Measurements from ENCODE around the gene GTF2H4.
A peak's percentile ranks its signal among the peaks of the same experiment; 100 is the strongest.

Gene GTF2H4

DNA sequence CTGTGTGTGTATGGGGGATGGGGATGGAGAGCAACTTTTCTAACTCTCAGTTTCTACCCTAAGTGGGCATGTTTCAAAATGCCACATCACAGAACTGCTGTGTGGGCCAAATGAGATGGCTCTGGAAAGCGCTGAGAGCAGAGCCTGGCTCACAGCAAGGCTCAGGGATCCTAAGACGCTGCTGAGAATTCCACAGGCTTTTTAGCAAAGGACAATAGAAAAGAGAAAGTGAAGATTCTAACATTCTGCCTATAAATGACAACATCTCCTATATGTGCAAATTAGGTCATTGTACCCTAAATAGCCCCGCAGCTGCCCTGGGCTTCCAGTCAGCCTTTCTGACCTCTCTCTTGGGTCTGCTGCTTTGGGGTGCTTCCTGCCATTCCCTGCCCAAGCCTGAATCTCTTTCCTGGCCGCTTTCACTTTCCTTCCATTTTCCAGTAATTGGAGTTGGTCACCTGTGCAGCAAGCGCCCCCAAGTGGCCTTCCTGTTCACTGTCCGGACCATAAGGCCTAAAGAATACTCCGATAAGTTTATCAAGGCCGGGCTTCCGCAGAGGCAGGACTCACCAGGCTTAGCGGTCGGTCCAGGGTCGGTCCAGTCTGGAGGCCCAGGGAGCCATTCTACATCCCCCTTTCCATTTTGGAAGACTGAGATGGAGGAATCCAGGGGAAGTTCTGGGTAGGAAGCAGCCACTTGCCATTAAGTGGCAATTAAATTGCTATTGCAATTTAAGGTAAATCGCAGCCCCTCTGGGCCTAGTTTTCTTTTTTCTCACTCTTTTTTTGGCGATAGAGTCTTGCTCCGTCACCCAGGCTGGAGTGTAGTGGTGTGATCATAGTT, 30.4 kb upstream of the GTF2H4 start:
- peak overlapping the region; percentile 1; the same call in 1 of the 2 replicates for H3K4me3 ChIP-seq (ENCODE audit: low read length)
- TF ChIP-seq ZNF274 (IDR thresholded peaks at IDR 0.05; ENCODE audit: low read depth, low read length) = no peak

DNA sequence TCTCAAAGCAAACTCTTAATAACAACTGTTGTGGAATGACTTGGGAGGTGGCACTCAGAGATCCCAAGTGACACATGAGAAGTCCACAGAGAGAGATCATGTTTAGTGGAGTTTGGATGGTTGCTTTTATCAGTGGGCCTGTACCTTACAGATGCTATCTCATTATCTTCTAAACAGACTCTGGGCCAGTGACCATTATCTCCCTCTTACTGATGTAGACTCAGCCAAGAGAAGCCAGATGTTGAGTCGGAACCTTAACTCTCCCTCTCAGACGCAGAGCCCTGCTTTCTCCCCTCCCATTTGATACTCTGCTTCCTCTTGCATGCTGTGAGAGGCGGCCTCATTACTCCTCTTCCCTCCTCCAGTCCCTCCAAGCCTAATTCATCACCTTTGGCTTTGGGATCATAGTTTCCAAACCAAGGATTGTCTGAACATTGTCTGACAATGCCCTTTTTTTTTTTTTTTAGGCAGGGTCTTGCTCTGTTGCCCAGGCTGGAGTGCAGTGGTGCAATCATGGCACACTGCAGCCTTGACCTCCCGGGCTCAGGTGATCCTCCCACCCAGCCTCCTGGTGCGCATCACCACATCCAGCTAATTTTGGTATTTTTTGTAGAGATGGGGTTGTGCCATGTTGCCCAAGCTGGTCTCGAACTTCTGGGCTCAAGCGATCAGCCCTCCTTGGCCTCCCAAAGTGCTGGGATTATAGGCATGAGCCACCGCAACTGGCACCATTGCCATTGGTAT, 28.2 kb upstream of the GTF2H4 start:
- no peak for TF ChIP-seq ZNF274 (IDR thresholded peaks at IDR 0.05; ENCODE audit: low read depth, low read length)
- H3K4me3 ChIP-seq (ENCODE audit: low read length) = no peak overlapping the region

DNA sequence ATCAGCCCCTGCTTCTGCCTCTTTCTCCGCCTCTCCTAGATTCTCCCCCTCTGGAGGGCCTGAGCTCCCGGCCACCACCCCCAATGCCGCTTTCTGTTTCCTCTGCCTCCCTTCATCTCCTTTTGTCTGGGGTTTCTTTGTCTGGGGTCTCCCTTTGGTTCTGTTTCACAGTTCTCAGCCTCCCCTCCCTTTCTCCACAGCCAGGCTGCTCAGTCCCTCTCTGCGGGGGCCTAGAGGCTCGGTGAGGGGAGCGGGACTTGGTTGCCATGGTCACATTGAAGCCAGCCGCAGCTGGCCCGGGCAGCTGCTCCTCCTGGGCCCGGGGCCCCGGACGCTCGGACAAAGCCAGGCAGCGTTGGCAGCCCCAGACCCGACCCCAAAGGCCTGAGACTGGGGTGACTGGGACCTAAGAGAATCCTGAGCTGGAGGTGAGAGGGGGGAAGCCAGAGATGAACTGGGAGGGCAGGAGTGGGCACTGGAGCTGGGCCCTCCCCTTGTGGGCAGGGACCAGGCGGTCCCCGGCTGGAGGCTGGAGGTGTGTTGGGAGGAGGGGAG, 27.2 kb upstream of the GTF2H4 start:
- no peak for TF ChIP-seq ZNF274 (IDR thresholded peaks at IDR 0.05; ENCODE audit: low read depth, low read length)

DNA sequence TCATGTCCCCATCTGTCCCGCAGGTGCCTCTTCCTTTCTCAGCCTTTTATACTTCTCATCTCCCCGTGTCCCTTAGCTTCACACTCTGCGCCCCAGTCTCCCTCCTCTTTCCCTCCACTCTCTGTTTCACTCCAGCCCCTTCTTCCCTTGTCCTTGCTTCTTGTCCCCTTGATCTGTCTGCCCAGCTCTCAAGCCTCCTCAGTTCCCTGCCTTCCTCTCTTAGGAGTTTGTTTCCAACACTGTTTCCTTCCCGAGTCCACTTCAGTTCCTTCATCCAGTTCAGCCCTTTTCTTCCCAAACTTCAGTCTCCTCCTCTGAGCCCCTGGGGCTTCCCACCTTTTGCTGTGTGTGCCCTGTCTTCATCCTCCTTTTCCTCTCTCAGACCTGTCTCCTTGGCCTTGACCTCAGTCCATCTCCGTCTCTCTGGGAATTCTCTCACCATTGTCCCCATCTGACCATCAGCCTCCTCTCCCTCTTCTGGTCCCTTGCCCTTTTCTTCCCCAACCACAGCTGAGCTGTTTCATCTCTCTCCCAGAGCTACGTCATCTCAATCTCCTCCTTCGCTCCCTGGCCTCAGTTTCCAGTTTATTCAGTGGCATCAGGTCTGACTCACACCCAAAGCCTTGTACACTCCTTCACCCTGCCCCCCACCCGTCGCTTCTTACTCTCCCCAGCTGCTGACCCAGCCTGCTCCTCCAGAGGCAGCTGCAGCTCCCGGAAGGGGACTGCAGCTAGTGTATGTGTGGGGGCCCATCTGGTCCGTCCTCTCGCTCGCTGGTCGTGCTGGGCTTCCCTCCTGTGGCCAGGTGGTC, 26.4 kb upstream of the GTF2H4 start:
- H3K4me3 ChIP-seq (ENCODE audit: low read length) = no peak overlapping the region
- TF ChIP-seq ZNF274 (IDR thresholded peaks at IDR 0.05; ENCODE audit: low read depth, low read length) = no peak

More for the DNA sequence above, 27.2 kb upstream of the GTF2H4 start:
- H3K4me3 ChIP-seq (ENCODE audit: low read length) = no peak overlapping the region

DNA sequence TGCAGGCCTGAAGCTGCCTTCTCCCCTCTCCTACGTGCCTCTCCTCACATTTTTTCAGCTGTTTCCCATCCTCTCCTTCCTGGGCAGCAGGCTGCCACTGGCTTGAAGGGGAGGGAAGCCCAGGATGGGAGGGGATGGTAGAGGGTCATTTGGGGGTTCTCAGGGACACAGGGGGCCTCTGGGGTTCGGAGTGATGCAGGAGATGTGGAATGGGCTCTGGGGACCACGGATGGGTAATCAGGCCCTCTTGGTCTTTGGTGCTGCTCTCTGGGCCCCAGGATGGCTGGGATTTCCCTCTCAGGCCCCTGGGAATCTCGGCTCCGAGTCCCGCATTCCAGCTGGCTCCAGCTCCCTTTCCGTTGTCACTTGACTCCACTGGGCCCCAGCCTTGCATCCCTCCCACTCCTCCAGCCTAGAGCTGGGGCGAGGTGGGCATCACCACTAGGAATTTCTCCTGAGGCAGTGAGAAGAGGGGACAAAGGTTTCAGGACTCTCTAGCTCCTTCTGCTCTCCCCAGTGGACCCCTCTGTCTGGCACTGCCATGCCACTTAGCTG, 25.7 kb upstream of the GTF2H4 start:
- no peak for TF ChIP-seq ZNF274 (IDR thresholded peaks at IDR 0.05; ENCODE audit: low read depth, low read length)
- H3K4me3 ChIP-seq (ENCODE audit: low read length) = no peak overlapping the region

DNA sequence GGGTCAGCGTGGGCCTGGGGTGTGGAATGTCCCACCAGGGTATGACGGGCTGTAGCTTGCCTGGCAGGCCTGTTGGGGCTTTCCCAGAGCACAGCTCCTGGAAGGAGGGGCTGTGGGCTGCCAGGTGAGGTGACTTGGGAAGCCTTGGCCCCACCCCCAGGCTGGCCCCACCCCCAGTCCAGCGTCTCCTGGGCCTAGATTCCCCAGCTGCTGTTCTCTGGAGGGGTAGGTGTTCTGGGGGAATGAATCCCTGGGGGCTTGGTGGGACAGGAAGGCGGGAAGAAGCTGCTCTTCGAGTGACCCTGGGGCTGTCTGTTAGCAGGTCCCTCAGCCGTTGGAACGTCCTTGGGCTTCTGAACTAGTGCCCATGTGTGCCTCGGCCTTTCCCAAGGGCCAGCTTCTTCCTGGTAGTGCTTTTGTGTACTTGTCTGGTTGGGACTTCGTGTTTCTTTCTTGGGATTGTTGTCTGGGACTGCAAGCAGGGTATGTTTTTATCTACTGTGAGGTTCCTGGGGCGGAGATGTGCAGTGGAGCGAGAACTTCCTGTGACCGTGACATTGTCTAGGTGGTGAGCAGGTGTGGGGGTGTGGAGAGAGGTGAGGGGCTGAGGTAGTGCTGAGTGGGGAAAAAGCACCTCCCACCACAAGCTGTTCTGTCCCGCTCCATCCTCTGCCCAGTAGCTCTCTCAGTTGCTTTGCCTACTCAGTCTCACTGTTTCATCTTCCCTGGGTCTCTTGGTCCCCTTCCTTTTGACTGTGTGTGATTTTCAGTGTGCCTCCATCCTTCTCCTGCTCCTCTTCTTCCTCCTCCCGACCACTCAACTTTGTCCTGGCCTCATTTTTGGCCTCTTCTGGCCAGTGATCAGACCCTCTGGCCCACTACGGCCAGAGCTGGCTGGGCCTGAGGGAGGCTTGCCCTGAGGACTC, 25.0 kb upstream of the GTF2H4 start:
- no peak overlapping the region; the same call in 1 of the 2 replicates for H3K4me3 ChIP-seq (ENCODE audit: low read length)

DNA sequence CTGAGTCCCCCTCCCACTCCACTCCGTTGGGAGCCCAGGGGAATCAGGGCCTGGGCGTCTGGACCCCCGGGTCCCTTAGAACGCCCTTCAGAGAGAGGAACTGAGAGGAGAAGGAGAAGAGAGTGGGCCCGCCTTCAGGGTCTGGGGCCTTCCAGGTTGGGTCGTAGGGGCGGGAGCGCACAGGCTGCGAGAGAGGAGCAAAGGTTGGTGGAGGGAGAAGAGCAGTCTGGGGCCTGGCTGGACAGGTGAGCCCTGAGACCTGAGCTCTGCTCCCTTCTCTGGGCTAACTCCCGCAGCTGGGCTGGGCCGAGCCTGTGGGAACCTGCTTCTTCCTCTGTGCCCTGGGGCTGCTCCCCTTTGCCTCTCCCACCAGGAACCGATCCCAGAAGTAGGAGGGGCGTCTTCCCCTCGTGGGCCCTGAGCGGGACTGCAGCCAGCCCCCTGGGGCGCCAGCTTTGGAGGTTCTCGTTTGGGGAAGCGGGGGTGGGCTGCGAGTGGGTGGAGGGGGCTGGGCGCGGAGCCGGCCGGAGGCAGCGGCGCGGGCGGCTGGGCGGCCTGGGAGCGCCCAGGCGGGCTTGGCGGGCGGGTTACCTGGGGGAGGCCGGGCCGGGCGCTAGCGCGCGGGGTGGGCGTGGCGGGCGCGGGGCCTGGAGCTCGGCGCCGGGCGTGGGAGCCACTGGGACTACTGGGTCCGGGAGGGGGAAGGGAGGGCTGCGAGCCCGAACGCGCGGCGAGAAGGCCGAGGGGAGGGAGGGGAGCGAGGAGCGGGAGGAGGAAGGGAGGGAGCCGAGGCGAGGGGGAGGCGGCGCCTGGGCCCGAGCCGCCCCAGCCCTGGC, 24.1 kb upstream of the GTF2H4 start, which contains the start of gene DDR1:
Gene DDR1, plus strand, starts transcription at position 835 of the 836 bp plus-strand sequence. CDS start 4,211 bp downstream, outside the sequence.
- no peak for TF ChIP-seq ZNF274 (IDR thresholded peaks at IDR 0.05; ENCODE audit: low read depth, low read length)
- peak within 1 kb of the TSS; percentile 34; the same call in 1 of the 2 replicates for H3K4me3 ChIP-seq (ENCODE audit: low read length)

More for the DNA sequence above, 25.0 kb upstream of the GTF2H4 start:
- no peak for TF ChIP-seq ZNF274 (IDR thresholded peaks at IDR 0.05; ENCODE audit: low read depth, low read length)

DNA sequence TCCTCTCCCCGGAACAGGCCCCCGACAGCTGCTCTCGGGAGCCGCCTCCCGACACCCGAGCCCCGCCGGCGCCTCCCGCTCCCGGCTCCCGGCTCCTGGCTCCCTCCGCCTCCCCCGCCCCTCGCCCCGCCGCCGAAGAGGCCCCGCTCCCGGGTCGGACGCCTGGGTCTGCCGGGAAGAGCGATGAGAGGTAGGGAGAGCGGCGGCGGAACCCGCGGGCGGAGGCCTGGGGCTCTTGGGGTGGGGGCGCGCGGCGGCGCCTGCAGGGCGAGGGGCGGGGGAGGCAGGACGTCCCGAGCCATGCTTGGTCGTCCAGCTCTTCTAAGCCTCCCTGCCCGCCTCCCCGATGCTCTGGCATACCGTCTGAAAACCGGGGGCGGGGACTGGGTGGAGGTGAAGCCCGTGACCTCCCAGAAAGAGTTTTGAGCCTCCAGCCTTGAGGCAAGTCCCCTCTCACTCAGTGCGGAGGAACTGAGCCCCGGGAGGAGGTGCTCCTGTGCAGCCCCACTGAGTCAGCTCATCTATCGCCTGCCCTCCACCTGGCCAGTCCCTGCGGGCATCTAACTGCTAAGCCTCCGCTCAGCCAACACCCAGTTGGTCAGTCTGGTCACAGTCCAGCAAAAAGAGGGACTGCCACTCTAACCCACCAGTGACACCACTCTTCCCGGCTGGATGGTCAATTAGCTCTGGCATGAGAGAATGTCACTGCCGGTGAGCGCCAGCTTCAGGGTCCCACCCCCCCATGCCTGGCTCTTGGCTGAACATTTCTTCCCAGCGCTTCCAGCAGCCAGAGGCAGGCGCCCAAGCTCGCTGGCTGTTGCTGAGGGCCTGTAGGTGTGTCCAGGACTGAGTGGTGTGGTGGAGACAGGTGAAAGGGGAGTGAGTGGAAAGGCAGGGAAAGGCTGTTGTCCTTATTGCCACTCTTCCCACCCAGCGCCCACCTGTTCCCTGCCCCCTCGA, 23.2 kb upstream of the GTF2H4 start:
- no peak for TF ChIP-seq ZNF274 (IDR thresholded peaks at IDR 0.05; ENCODE audit: low read depth, low read length)

DNA sequence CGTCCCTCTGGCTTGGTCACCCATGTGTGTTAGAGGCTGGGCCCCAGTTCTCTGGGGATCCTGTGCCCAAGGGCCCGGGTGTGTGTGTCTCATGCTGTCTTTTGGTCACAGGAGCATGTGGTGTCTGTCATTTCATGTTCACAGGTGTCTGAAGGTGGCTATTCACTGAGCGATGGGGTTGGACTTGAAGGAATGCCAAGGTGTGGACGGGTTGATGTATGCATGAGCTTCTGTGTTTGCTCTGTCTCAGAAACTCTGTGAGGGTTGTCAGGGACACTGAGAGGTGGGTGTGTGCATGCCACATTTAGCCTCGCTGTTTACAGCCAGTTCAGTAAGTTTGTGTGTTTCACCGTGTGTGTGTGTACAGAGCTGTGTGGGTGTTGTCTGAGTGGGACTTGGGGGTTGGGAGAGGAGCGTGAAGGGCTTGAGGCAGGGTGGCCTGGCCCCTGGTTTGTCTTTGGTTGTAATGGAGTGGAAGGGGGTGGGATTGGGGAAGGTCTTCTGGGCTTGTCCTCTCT, 22.5 kb upstream of the GTF2H4 start:
- H3K4me3 ChIP-seq (ENCODE audit: low read length) = no peak overlapping the region

More for the DNA sequence above, 23.2 kb upstream of the GTF2H4 start:
- peak overlapping the region; percentile 34; the same call in 1 of the 2 replicates for H3K4me3 ChIP-seq (ENCODE audit: low read length)

More for the DNA sequence above, 22.5 kb upstream of the GTF2H4 start:
- TF ChIP-seq ZNF274 (IDR thresholded peaks at IDR 0.05; ENCODE audit: low read depth, low read length) = no peak

All from GM08714 (cell line).